Mesendoderm (in vitro differentiated cells): ENCODE results near the gene RXFP4.

ENCODE experiments used
- DNase-seq: peaks from one replicate; pipeline ENCODE4 v3.0.0; 2013
- H2AK5ac ChIP-seq: 2 replicates; pipeline ENCODE4 v1.6.1; 2013; ENCODE audit warnings: low read length, inconsistent platforms
- H2BK120ac ChIP-seq: 2 replicates; pipeline ENCODE4 v1.6.1; 2013; ENCODE audit warnings: low read depth, mild to moderate bottlenecking, low read length, moderate library complexity, mixed read lengths
- H2BK15ac ChIP-seq: replicated peaks from 2 replicates; pipeline ENCODE4 v1.6.1; 2013; ENCODE audit warnings: low read depth, mild to moderate bottlenecking, moderate library complexity
- H2BK5ac ChIP-seq: 2 replicates; pipeline ENCODE4 v1.6.1; 2013; ENCODE audit warnings: low read length, inconsistent platforms
- H3K18ac ChIP-seq: 2 replicates; pipeline ENCODE4 v1.6.1; 2013; ENCODE audit warnings: mild to moderate bottlenecking, low read length, mixed read lengths
- H3K23ac ChIP-seq: one replicate; pipeline ENCODE4 v1.6.1; 2013; ENCODE audit warnings: low read length
- H3K27ac ChIP-seq: 2 replicates; pipeline ENCODE4 v1.5.1; 2013; ENCODE audit warnings: low read depth, mild to moderate bottlenecking, inconsistent platforms, low read length, moderate library complexity
- H3K27me3 ChIP-seq: 2 replicates; pipeline ENCODE4 v1.6.1; 2013; ENCODE audit warnings: low read length, control low read depth, mild to moderate bottlenecking, inconsistent platforms; ENCODE audit not compliant: insufficient read depth, poor library complexity
- H3K36me3 ChIP-seq: 2 replicates; pipeline ENCODE4 v1.6.1; 2013; ENCODE audit warnings: low read length, inconsistent platforms; ENCODE audit not compliant: control insufficient read depth, insufficient read depth
- H3K4ac ChIP-seq: one replicate; pipeline ENCODE4 v1.6.1; 2013; ENCODE audit warnings: low read depth, mild to moderate bottlenecking, low read length, moderate library complexity
- H3K4me1 ChIP-seq: 2 replicates; pipeline ENCODE4 v1.6.1; 2013; ENCODE audit warnings: low read depth, low read length, inconsistent platforms; ENCODE audit not compliant: control insufficient read depth
- H3K4me2 ChIP-seq: 2 replicates; pipeline ENCODE4 v1.6.1; 2013; ENCODE audit warnings: low read length
- H3K4me3 ChIP-seq: 2 replicates; pipeline ENCODE4 v1.5.1; 2013; ENCODE audit warnings: mild to moderate bottlenecking, low read length
- H3K56ac ChIP-seq: one replicate; pipeline ENCODE4 v1.6.1; 2013; ENCODE audit warnings: low read length
- H3K79me1 ChIP-seq: 2 replicates; pipeline ENCODE4 v1.6.1; 2013; ENCODE audit warnings: low read length, inconsistent platforms
- H3K79me2 ChIP-seq: 2 replicates; pipeline ENCODE4 v1.6.1; 2013; ENCODE audit warnings: mild to moderate bottlenecking, low read length; ENCODE audit not compliant: control insufficient read depth, insufficient read depth
- H3K9ac ChIP-seq: 2 replicates; pipeline ENCODE4 v1.6.1; 2013; ENCODE audit warnings: low read length, inconsistent platforms
- H4K5ac ChIP-seq: one replicate; pipeline ENCODE4 v1.6.1; 2013; ENCODE audit warnings: low read length
- H4K8ac ChIP-seq: one replicate; pipeline ENCODE4 v1.6.1; 2013; ENCODE audit warnings: low read depth, mild to moderate bottlenecking, control low read depth, low read length, moderate library complexity
- WGBS: extraction: QIAGEN DNeasy Blood & Tissue Kit; methylation state at CpG from one replicate; pipeline ENCODE4 v1.1.7; 2013; ENCODE audit warnings: low lambda C conversion rate, missing lambda C conversion rate; ENCODE audit not compliant: insufficient coverage; ENCODE audit errors: extremely low coverage; 5-methylcytosine and 5-hydroxymethylcytosine counted together

RXFP4 gene

DNA sequence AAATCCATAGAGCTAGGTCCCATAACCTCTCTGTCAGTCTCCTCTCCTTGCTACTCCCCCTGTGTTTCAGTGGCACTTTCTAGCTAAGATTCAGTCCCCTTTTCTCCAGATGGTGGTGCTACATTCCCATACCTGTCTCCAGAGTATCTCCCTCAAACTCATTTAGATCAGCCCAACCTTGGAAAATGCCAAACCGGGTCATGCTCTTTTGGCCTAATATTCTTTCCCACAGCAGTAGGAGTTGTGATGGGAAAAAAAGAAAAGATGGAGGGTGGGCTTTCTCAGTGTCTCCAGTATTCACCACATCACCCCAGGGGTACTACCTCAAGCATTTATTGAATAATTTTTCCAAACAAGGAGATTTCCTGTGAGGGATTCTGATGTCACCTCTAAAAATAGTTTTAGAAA lies 3.2 kb upstream of the RXFP4 start:
- no peak overlapping the region for H3K4ac ChIP-seq
- H3K4me1 ChIP-seq, result no peaks in the 10 kb centered on the region
- H3K56ac ChIP-seq, result no peak overlapping the region
- no peak overlapping the region for H4K8ac ChIP-seq
- no peak overlapping the region for H2BK5ac ChIP-seq
- peak; percentile 89 for DNase-seq
- H2AK5ac ChIP-seq, result no peak overlapping the region
- no peaks in the 10 kb centered on the region for H3K27me3 ChIP-seq
- H3K4me2 ChIP-seq, result no peak overlapping the region
- H3K18ac ChIP-seq, result no peak overlapping the region
- peaks cover 9% of the 10 kb centered on the region for H3K79me2 ChIP-seq
- H2BK120ac ChIP-seq, result no peak overlapping the region
- H2BK15ac ChIP-seq, result no peak overlapping the region
- no peak overlapping the region for H3K9ac ChIP-seq
- H3K36me3 ChIP-seq, result no peaks in the 10 kb centered on the region
- no CpG with 5 or more reads among the region's 1 CpG for WGBS
- H3K27ac ChIP-seq, result no peak overlapping the region
- H3K4me3 ChIP-seq, result no peak overlapping the region
- no peaks in the 10 kb centered on the region for H3K79me1 ChIP-seq
- no peak overlapping the region for H4K5ac ChIP-seq
- no peak overlapping the region for H3K23ac ChIP-seq

- Histone ChIP-seq H2BK15ac (no peak overlapping the region), H4K5ac (no peak overlapping the region), H3K4ac (no peak overlapping the region), H2BK120ac (no peak overlapping the region), H3K18ac (no peak overlapping the region), H4K8ac (no peak overlapping the region), H3K56ac (peak overlapping the region; percentile 51), H3K79me2 (no peaks in the 10 kb centered on the region), H3K79me1 (no peaks in the 10 kb centered on the region), H3K27ac (no peak overlapping the region), H2AK5ac (no peak overlapping the region), H3K4me1 (no peaks in the 10 kb centered on the region), H2BK5ac (no peak overlapping the region), H3K4me3 (no peak overlapping the region), H3K27me3 (no peaks in the 10 kb centered on the region), H3K36me3 (no peaks in the 10 kb centered on the region), H3K23ac (no peak overlapping the region), H3K4me2 (no peak overlapping the region), H3K9ac (no peak overlapping the region)
- no CpG with 5 or more reads among the region's 4 CpGs for WGBS
- no peak for DNase-seq
These were observed 901 bp upstream of the RXFP4 start for GRCh38 chr1:155940482-155940992.

DNA sequence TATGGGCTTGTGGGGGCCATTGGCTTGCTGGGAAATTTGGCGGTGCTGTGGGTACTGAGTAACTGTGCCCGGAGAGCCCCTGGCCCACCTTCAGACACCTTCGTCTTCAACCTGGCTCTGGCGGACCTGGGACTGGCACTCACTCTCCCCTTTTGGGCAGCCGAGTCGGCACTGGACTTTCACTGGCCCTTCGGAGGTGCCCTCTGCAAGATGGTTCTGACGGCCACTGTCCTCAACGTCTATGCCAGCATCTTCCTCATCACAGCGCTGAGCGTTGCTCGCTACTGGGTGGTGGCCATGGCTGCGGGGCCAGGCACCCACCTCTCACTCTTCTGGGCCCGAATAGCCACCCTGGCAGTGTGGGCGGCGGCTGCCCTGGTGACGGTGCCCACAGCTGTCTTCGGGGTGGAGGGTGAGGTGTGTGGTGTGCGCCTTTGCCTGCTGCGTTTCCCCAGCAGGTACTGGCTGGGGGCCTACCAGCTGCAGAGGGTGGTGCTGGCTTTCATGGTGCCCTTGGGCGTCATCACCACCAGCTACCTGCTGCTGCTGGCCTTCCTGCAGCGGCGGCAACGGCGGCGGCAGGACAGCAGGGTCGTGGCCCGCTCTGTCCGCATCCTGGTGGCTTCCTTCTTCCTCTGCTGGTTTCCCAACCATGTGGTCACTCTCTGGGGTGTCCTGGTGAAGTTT lies 550 bp downstream of the RXFP4 start:
- H4K8ac ChIP-seq, result no peak overlapping the region
- no CpG with 5 or more reads among the region's 29 CpGs for WGBS

DNA sequence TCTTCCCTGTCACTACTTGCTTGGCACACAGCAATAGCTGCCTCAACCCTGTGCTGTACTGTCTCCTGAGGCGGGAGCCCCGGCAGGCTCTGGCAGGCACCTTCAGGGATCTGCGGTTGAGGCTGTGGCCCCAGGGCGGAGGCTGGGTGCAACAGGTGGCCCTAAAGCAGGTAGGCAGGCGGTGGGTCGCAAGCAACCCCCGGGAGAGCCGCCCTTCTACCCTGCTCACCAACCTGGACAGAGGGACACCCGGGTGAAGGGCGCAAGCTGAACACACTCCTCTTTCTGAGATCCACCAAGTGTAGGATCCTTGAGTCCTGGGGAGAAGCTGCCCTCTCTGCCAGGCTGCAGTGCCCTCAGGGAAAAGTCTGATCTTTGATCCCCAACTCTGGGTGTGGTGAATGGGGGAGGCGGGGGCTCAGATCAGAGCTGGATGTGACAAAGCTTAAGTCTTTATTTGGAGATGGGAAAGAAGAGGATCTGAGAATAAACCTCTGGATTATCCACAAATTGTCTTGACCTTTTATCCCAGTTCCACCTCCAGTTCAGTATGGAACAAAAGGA lies 1.2 kb downstream of the RXFP4 start:
- H3K18ac ChIP-seq, result no peak overlapping the region
- WGBS, result no CpG with 5 or more reads among the region's 11 CpGs
- H3K4me1 ChIP-seq, result peaks cover 5% of the 10 kb centered on the region
- H3K4me2 ChIP-seq, result no peak overlapping the region
- no peak overlapping the region for H2BK15ac ChIP-seq
- no peak overlapping the region for H3K4ac ChIP-seq
- no peaks in the 10 kb centered on the region for H3K79me1 ChIP-seq
- H2BK120ac ChIP-seq, result no peak overlapping the region
- H3K9ac ChIP-seq, result no peak overlapping the region
- no peak overlapping the region for H3K4me3 ChIP-seq
- H3K56ac ChIP-seq, result no peak overlapping the region
- H3K27ac ChIP-seq, result no peak overlapping the region
- no peaks in the 10 kb centered on the region for H3K79me2 ChIP-seq
- H2AK5ac ChIP-seq, result no peak overlapping the region
- H4K5ac ChIP-seq, result no peak overlapping the region
- peaks cover 5% of the 10 kb centered on the region for H3K36me3 ChIP-seq
- H4K8ac ChIP-seq, result no peak overlapping the region
- H2BK5ac ChIP-seq, result no peak overlapping the region
- DNase-seq, result no peak
- H3K23ac ChIP-seq, result peak overlapping the region; percentile 39
- no peaks in the 10 kb centered on the region for H3K27me3 ChIP-seq

More for the DNA sequence above, 550 bp downstream of the RXFP4 start:
- Histone ChIP-seq H3K23ac (no peak overlapping the region), H3K36me3 (peaks cover 2% of the 10 kb centered on the region), H2BK5ac (no peak overlapping the region), H3K56ac (no peak overlapping the region), H3K4me1 (peaks cover 5% of the 10 kb centered on the region), H3K4me3 (no peak overlapping the region), H2BK15ac (no peak overlapping the region), H2BK120ac (no peak overlapping the region), H3K9ac (no peak overlapping the region), H3K18ac (no peak overlapping the region), H3K27me3 (no peaks in the 10 kb centered on the region), H4K5ac (no peak overlapping the region), H2AK5ac (no peak overlapping the region), H3K4ac (no peak overlapping the region), H3K27ac (no peak overlapping the region), H3K79me1 (no peaks in the 10 kb centered on the region), H3K4me2 (no peak overlapping the region), H3K79me2 (no peaks in the 10 kb centered on the region)
- DNase-seq, result no peak

- WGBS, result no CpG with 5 or more reads among the region's 6 CpGs
- Histone ChIP-seq H3K56ac (no peak overlapping the region), H2BK15ac (no peak overlapping the region), H3K27me3 (no peaks in the 10 kb centered on the region), H2BK120ac (no peak overlapping the region), H3K23ac (no peak overlapping the region), H3K4me1 (peaks cover 5% of the 10 kb centered on the region), H2AK5ac (no peak overlapping the region), H4K5ac (no peak overlapping the region), H2BK5ac (no peak overlapping the region), H3K4ac (no peak overlapping the region), H3K9ac (no peak overlapping the region), H3K4me2 (no peak overlapping the region), H3K36me3 (peaks cover 5% of the 10 kb centered on the region), H3K27ac (no peak overlapping the region), H3K18ac (no peak overlapping the region), H4K8ac (no peak overlapping the region), H3K79me1 (no peaks in the 10 kb centered on the region), H3K4me3 (no peak overlapping the region), H3K79me2 (no peaks in the 10 kb centered on the region)
- DNase-seq, result no peak
These were observed 3.0 kb downstream of the RXFP4 start for GRCh38 chr1:155944444-155944799.
